Astrocyte (in vitro differentiated cells and primary cell): ENCODE measurements around the gene SLC9A3. TPM values are rescaled to one million over a fixed set of nuclear protein-coding genes. Genes with fewer than 3 reads are reported as not detected.

ENCODE experiments used
- DNase-seq: peaks from one replicate; pipeline ENCODE4 v3.0.0-alpha.2; 2010; ENCODE audit warnings: low read depth
- FAIRE-seq: peaks from 2 replicates; lab custom pipeline; 2011; peaks lifted over from hg19 to GRCh38; lab: Jason Lieb, UNC
- H2AFZ ChIP-seq: 2 replicates; pipeline ENCODE4 v1.6.0; 2012; ENCODE audit warnings: low read depth, low read length, inconsistent platforms
- H3K27ac ChIP-seq: 2 replicates; pipeline ENCODE4 v1.5.1; 2011; ENCODE audit warnings: low read depth, low read length, inconsistent platforms
- H3K27me3 ChIP-seq: 2 replicates; pipeline ENCODE4 v1.6.0; 2011; ENCODE audit warnings: low read length, inconsistent platforms; ENCODE audit not compliant: insufficient read depth
- H3K36me3 ChIP-seq: 2 replicates; pipeline ENCODE4 v1.5.1; 2011; ENCODE audit warnings: low read length, inconsistent platforms; ENCODE audit not compliant: insufficient read depth
- H3K4me1 ChIP-seq: 2 replicates; pipeline ENCODE4 v1.5.1; 2011; ENCODE audit warnings: low read length, inconsistent platforms; ENCODE audit not compliant: insufficient read depth
- H3K4me2 ChIP-seq: 2 replicates; pipeline ENCODE4 v1.6.0; 2012; ENCODE audit warnings: low read length, inconsistent platforms
- H3K4me3 ChIP-seq: 2 replicates; pipeline ENCODE4 v1.5.1; 2011; ENCODE audit warnings: low read depth, mild to moderate bottlenecking, low read length, inconsistent platforms; ENCODE audit not compliant: insufficient read depth
- H3K79me2 ChIP-seq: 2 replicates; pipeline ENCODE4 v1.6.0; 2012; ENCODE audit warnings: mild to moderate bottlenecking, low read length, inconsistent platforms; ENCODE audit not compliant: insufficient read depth
- H3K9ac ChIP-seq: 2 replicates; pipeline ENCODE4 v1.6.0; 2012; ENCODE audit warnings: mild to moderate bottlenecking, low read length, inconsistent platforms
- H3K9me3 ChIP-seq: 2 replicates; pipeline ENCODE4 v1.5.1; 2012; ENCODE audit warnings: low read depth, mild to moderate bottlenecking, low read length, inconsistent platforms; ENCODE audit not compliant: insufficient read depth
- H4K20me1 ChIP-seq: 2 replicates; pipeline ENCODE4 v1.6.0; 2012; ENCODE audit warnings: low read length, inconsistent platforms; ENCODE audit not compliant: insufficient read depth
- H3K27ac Mint-ChIP-seq: one replicate; pipeline ENCODE4 v1.8.0; 2021; ENCODE audit warnings: mild to moderate bottlenecking, mixed read lengths; ENCODE audit not compliant: unreplicated experiment
- H3K27me3 Mint-ChIP-seq: one replicate; pipeline ENCODE4 v1.8.0; 2021; ENCODE audit warnings: low read depth, mixed read lengths; ENCODE audit not compliant: unreplicated experiment
- H3K36me3 Mint-ChIP-seq: one replicate; pipeline ENCODE4 v1.8.0; 2021; ENCODE audit warnings: low read depth, mixed read lengths; ENCODE audit not compliant: unreplicated experiment
- H3K4me1 Mint-ChIP-seq: one replicate; pipeline ENCODE4 v1.8.0; 2021; ENCODE audit warnings: low read depth, mixed read lengths; ENCODE audit not compliant: unreplicated experiment
- H3K4me3 Mint-ChIP-seq: one replicate; pipeline ENCODE4 v1.8.0; 2021; ENCODE audit warnings: mild to moderate bottlenecking, moderate library complexity, mixed read lengths; ENCODE audit not compliant: unreplicated experiment
- H3K9me3 Mint-ChIP-seq: one replicate; pipeline ENCODE4 v1.8.0; 2021; ENCODE audit warnings: mild to moderate bottlenecking, mixed read lengths; ENCODE audit not compliant: unreplicated experiment
- EZH2 ChIP-seq: IDR thresholded peaks from 2 replicates; pipeline ENCODE4 v1.6.1; 2012; ENCODE audit warnings: mild to moderate bottlenecking, low read length, inconsistent platforms; ENCODE audit not compliant: insufficient read depth
- total RNA-seq: library from RNA; stranded (reverse); gene quantifications from 2 replicates; pipeline ENCODE4 v1.2.1, GENCODE V29; 2021
- TF ChIP-seq, protein P1 (sequence below): IDR thresholded peaks from 2 replicates; pipeline ENCODE4 v1.5.1; 2011; ENCODE audit warnings: low read depth, mild to moderate bottlenecking, inconsistent platforms, low read length, moderate library complexity; ENCODE audit not compliant: insufficient read depth

The SLC9A3 gene
- total RNA-seq, 1 donor from 2014 or later = 1.0 TPM

DNA sequence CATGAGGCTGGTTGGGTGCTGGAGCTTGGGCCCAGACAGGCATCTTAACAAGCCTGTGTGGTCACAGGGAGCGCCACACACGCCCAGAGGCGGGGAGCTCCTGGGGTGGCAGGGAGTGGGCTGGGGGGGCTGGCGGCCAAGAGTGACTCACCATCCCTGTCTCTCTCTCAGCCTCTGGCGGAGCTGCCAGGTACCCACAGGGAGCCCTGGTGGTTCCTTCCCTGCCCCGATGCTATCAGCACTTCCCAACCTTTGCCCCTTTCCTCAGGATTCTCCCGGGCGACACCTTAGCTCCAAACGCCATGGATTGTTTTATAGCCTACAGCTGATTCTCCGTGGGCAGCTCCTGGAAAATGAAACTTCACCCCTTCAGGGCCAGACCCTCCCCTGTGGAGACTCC, 5.5 kb downstream of the SLC9A3 start:
- peaks cover 4% of the 10 kb centered on the region for H3K9me3 Mint-ChIP-seq
- no peak overlapping the region for H3K9ac ChIP-seq
- TF ChIP-seq, protein P1, sequence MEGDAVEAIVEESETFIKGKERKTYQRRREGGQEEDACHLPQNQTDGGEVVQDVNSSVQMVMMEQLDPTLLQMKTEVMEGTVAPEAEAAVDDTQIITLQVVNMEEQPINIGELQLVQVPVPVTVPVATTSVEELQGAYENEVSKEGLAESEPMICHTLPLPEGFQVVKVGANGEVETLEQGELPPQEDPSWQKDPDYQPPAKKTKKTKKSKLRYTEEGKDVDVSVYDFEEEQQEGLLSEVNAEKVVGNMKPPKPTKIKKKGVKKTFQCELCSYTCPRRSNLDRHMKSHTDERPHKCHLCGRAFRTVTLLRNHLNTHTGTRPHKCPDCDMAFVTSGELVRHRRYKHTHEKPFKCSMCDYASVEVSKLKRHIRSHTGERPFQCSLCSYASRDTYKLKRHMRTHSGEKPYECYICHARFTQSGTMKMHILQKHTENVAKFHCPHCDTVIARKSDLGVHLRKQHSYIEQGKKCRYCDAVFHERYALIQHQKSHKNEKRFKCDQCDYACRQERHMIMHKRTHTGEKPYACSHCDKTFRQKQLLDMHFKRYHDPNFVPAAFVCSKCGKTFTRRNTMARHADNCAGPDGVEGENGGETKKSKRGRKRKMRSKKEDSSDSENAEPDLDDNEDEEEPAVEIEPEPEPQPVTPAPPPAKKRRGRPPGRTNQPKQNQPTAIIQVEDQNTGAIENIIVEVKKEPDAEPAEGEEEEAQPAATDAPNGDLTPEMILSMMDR = no peak
- no peak for TF ChIP-seq EZH2
- H3K9me3 ChIP-seq = no peaks in the 10 kb centered on the region
- no peaks in the 10 kb centered on the region for H3K79me2 ChIP-seq
- FAIRE-seq = no peak
- H3K4me3 Mint-ChIP-seq = no peak overlapping the region
- H3K4me1 Mint-ChIP-seq = no peaks in the 10 kb centered on the region
- no peak for DNase-seq
- H3K27me3 Mint-ChIP-seq = peaks cover 74% of the 10 kb centered on the region
- no peak overlapping the region for H3K27ac Mint-ChIP-seq
- no peak overlapping the region for H3K4me3 ChIP-seq
- no peak overlapping the region for H3K27ac ChIP-seq
- no peaks in the 10 kb centered on the region for H3K4me1 ChIP-seq
- no peaks in the 10 kb centered on the region for H4K20me1 ChIP-seq
- H3K4me2 ChIP-seq = no peak overlapping the region
- no peaks in the 10 kb centered on the region for H3K36me3 ChIP-seq
- H2AFZ ChIP-seq = no peak overlapping the region
- peaks cover 30% of the 10 kb centered on the region for H3K27me3 ChIP-seq
- H3K36me3 Mint-ChIP-seq = no peaks in the 10 kb centered on the region

DNA sequence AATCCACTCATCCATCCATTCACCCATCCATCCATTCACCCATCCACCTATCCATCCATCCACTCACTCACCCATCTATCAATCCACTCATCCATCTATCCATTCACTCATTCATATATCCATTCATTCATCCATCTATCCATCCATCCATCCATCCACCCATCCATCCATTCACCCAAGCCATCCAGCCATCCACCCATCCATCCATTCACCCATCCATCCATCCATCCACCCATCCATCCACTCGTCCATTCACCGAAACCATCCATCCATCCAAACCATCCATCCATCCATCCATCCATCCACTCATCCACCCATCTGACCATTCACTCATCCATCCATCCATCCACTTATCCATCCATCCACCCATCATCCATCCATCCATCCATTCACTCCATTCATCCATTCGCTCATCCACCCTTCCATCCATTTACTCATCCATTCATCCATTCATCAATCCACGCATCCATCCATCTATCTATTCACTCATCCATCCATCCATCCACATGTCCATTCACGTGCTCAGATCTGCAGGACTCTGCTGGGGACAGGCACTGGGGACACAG, 6.6 kb downstream of the SLC9A3 start:
- peaks cover 74% of the 10 kb centered on the region for H3K27me3 Mint-ChIP-seq
- no peak overlapping the region for H3K4me3 Mint-ChIP-seq
- Histone ChIP-seq H3K27ac (no peak overlapping the region), H3K4me3 (no peak overlapping the region), H3K79me2 (no peaks in the 10 kb centered on the region), H3K9ac (no peak overlapping the region), H3K27me3 (peaks cover 24% of the 10 kb centered on the region), H4K20me1 (no peaks in the 10 kb centered on the region), H3K36me3 (no peaks in the 10 kb centered on the region), H2AFZ (no peak overlapping the region), H3K4me1 (no peaks in the 10 kb centered on the region), H3K4me2 (no peak overlapping the region), H3K9me3 (no peaks in the 10 kb centered on the region)
- no peaks in the 10 kb centered on the region for H3K4me1 Mint-ChIP-seq
- no peak overlapping the region for H3K27ac Mint-ChIP-seq
- H3K9me3 Mint-ChIP-seq = peaks cover 4% of the 10 kb centered on the region
- peaks cover 2% of the 10 kb centered on the region for H3K36me3 Mint-ChIP-seq
- FAIRE-seq (no peak), DNase-seq (no peak)
- TF ChIP-seq, protein P1 = no peak
- no peak for TF ChIP-seq EZH2

DNA sequence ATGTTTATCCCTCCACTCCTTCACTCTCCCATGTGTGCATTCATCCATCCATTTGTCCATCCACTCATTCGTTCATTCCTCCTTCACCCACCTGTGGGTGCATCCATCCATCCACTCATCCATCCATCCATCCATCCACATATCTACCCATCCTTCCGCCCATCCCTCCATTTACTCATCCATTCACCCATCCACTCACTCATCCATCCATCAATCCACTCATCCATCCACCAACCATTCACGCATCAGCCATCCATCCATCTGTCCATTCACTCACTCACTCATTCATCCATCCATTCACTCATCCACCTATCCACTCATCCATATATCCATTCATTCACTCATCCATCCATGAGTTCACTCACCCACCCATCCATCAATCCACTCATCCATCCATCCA, 7.3 kb downstream of the SLC9A3 start:
- H3K27me3 ChIP-seq = peaks cover 22% of the 10 kb centered on the region
- no peak overlapping the region for H3K27ac ChIP-seq
- no peak for DNase-seq
- no peak overlapping the region for H3K4me2 ChIP-seq
- Mint-ChIP-seq H3K27ac (no peak overlapping the region), H3K4me3 (no peak overlapping the region), H3K4me1 (no peaks in the 10 kb centered on the region), H3K27me3 (peaks cover 69% of the 10 kb centered on the region), H3K9me3 (peaks cover 4% of the 10 kb centered on the region), H3K36me3 (peaks cover 2% of the 10 kb centered on the region)
- H3K4me1 ChIP-seq = no peaks in the 10 kb centered on the region
- no peaks in the 10 kb centered on the region for H4K20me1 ChIP-seq
- H3K9ac ChIP-seq = no peak overlapping the region
- FAIRE-seq = no peak
- no peak overlapping the region for H2AFZ ChIP-seq
- no peak overlapping the region for H3K4me3 ChIP-seq
- H3K9me3 ChIP-seq = no peaks in the 10 kb centered on the region
- TF ChIP-seq, protein P1 = no peak
- no peak for TF ChIP-seq EZH2
- no peaks in the 10 kb centered on the region for H3K79me2 ChIP-seq
- no peaks in the 10 kb centered on the region for H3K36me3 ChIP-seq
